Left lung (tissue), 10 donors: ENCODE data around the gene TEX9. TPM values are rescaled to one million over a fixed set of nuclear protein-coding genes. Genes with fewer than 3 reads are reported as not detected.
"Not testable (repeated sequence)": the region's sequence is repeated elsewhere in the genome, so short reads cannot be mapped to it uniquely, and the experiment has no call there.

ENCODE experiments used
- ATAC-seq: fragments of 200-7000 bp; cut with Tn5 transposase; one replicate; pipeline ENCODE4 v1.9.1; 2020; ENCODE audit warnings: moderate library complexity
- DNase-seq, 4 donors: peaks; one replicate each; pipeline ENCODE4 v3.0.0-alpha.2; 2013 to 2020
- H3K27ac ChIP-seq, 2 donors: fragments of 200-600 bp; sonication (generic) in 1 of 2; one replicate each; pipeline versions ENCODE4 v1.5.0 to v1.8.0; 2020 to 2021
- H3K27me3 ChIP-seq, 2 donors: fragments of 200-600 bp; sonication (generic) in 1 of 2; one replicate each; pipeline versions ENCODE4 v1.5.0 to v1.8.0; 2020 to 2021
- H3K36me3 ChIP-seq, 2 donors: fragments of 200-600 bp; sonication (generic) in 1 of 2; one replicate each; pipeline versions ENCODE4 v1.5.0 to v1.8.0; 2020 to 2021
- H3K4me1 ChIP-seq, 2 donors: fragments of 200-600 bp; one replicate each; pipeline ENCODE4 v1.8.0; 2021
- H3K4me3 ChIP-seq, 2 donors: fragments of 200-600 bp; sonication (generic) in 1 of 2; one replicate each; pipeline versions ENCODE4 v1.5.0 to v1.8.0; 2020 to 2021; ENCODE audit warnings: mild to moderate bottlenecking in 1 of 2
- H3K9me3 ChIP-seq, 2 donors: fragments of 200-600 bp; sonication (generic) in 1 of 2; one replicate each; pipeline versions ENCODE4 v1.5.0 to v1.8.0; 2020 to 2021
- intact Hi-C, 2 donors: fragments of 100-400 bp; cut with DNase I; formaldehyde crosslinking; loops; one replicate each; pipeline versions ENCODE4 v1.11.2 to v1.14.2; 2022
- polyA plus RNA-seq, 6 donors: library from polyadenylated mRNA; unstranded; fragments of 120-200 nt; gene quantifications; one replicate each; pipeline ENCODE4 v1.2.1, GENCODE V29; 2013; ENCODE audit not compliant: insufficient read length in 6 of 6
- total RNA-seq, 2 donors: library from RNA; stranded (reverse); fragmentation: NEBNext Ultra II Directional; extraction: Animal tissue kit (Norgen Biotek cat#: 25700); gene quantifications; one replicate each; pipeline ENCODE4 v1.2.1, GENCODE V29; 2021
- TF ChIP-seq, protein P1 (sequence below), 2 donors: fragments of 200-600 bp; sonication (generic) in 1 of 2; IDR thresholded peaks; one replicate each; pipeline versions ENCODE4 v1.5.0 to v1.8.0; 2021; ENCODE audit warnings: antibody characterized with exemption in 2 of 2
- donor health status: DM: no; HTN: yes; CAD: no.
- donor health status: DM: no; HTN: no; CAD: no.

TEX9 gene
- total and polyA plus RNA-seq, 8 donors = 6.3 to 19.4 (median 16.7) TPM

- no peak overlapping the region for H3K4me3 ChIP-seq
- intact Hi-C loops = no loop called here
- H3K9me3 ChIP-seq = no peaks in the 10 kb centered on the region
- H3K4me1 ChIP-seq = no peaks in the 10 kb centered on the region
- TF ChIP-seq, protein P1, sequence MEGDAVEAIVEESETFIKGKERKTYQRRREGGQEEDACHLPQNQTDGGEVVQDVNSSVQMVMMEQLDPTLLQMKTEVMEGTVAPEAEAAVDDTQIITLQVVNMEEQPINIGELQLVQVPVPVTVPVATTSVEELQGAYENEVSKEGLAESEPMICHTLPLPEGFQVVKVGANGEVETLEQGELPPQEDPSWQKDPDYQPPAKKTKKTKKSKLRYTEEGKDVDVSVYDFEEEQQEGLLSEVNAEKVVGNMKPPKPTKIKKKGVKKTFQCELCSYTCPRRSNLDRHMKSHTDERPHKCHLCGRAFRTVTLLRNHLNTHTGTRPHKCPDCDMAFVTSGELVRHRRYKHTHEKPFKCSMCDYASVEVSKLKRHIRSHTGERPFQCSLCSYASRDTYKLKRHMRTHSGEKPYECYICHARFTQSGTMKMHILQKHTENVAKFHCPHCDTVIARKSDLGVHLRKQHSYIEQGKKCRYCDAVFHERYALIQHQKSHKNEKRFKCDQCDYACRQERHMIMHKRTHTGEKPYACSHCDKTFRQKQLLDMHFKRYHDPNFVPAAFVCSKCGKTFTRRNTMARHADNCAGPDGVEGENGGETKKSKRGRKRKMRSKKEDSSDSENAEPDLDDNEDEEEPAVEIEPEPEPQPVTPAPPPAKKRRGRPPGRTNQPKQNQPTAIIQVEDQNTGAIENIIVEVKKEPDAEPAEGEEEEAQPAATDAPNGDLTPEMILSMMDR (IDR thresholded peaks at IDR 0.05) = no peak
- no peaks in the 10 kb centered on the region for H3K27me3 ChIP-seq
- ATAC-seq (no peak), DNase-seq (no peak)
- no peak overlapping the region for H3K27ac ChIP-seq
- H3K36me3 ChIP-seq = no peaks in the 10 kb centered on the region
Measured at GRCh38 chr15:56411122-56411749, 46.0 kb downstream of the TEX9 start.

GRCh38 chr15:56413114-56413733 lies 48.0 kb downstream of the TEX9 start:
- H3K9me3 ChIP-seq, DNase-seq, intact Hi-C loops, H3K4me1 ChIP-seq, H3K27ac ChIP-seq, H3K4me3 ChIP-seq, ATAC-seq, H3K36me3 ChIP-seq, H3K27me3 ChIP-seq: not testable (repeated sequence)

DNA sequence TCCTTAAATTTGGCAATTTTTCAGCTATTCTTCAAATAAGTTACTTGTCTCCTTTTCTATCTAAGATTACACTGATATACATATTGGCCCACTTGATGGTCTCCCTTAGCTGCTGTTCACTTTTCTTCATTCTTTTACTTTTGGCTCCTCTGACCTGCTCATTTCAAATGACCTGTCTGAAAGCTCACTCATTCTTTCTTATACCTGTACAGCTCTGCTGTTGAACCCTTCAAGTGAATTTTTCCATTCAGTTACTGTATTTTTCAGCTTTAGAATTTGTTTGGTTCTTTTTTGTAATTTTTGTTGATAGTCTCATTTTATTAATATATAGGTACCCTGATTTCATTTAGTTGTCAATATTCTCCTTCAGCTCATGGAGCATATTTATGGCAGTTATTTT lies 60.0 kb downstream of the TEX9 start:
- TF ChIP-seq, protein P1 (IDR thresholded peaks at IDR 0.05) = no peak
- Histone ChIP-seq H3K4me3 (no peak overlapping the region), H3K4me1 (no peaks in the 10 kb centered on the region), H3K27me3 (no peaks in the 10 kb centered on the region), H3K36me3 (no peaks in the 10 kb centered on the region), H3K9me3 (no peaks in the 10 kb centered on the region), H3K27ac (no peak overlapping the region)
- intact Hi-C loops = no loop called here
- ATAC-seq (no peak), DNase-seq (no peak)

DNA sequence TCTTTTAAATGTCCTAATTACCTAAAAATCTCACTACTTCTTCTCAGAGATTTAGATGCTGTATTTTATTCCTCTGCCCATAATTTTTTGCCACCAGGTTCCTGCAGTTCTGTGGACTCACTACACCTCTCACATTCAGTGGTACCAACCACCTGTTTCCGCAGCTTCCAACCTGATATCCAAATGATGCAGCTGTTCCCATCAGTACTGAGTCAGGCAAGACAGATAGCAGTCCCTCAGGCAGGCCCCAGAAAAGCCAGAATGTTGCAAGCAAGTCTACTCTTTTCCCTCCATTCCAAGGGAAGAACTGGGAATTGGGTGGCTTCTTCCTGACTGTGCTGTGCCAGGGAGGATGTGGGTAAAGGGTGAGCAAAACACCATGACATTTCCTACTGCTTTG lies 60.8 kb downstream of the TEX9 start:
- H3K27me3 ChIP-seq = no peaks in the 10 kb centered on the region
- no peak overlapping the region for H3K4me3 ChIP-seq
- H3K36me3 ChIP-seq = no peaks in the 10 kb centered on the region
- no peak overlapping the region for H3K27ac ChIP-seq
- DNase-seq (no peak), ATAC-seq (no peak)
- H3K9me3 ChIP-seq = no peaks in the 10 kb centered on the region
- TF ChIP-seq, protein P1 (IDR thresholded peaks at IDR 0.05) = no peak
- H3K4me1 ChIP-seq = no peaks in the 10 kb centered on the region
- intact Hi-C loops = no loop called here

GRCh38 chr15:56428821-56429458 lies 63.7 kb downstream of the TEX9 start:
- no peaks in the 10 kb centered on the region for H3K27me3 ChIP-seq
- H3K27ac ChIP-seq = no peak overlapping the region
- DNase-seq (peak in 1 of 4 donors; percentile 16), ATAC-seq (peak; percentile 54)
- TF ChIP-seq, protein P1 (IDR thresholded peaks at IDR 0.05) = peak in 1 of 2 donors; percentile 33
- no peaks in the 10 kb centered on the region for H3K36me3 ChIP-seq
- no peak overlapping the region for H3K4me3 ChIP-seq
- intact Hi-C loops = no loop called here
- no peaks in the 10 kb centered on the region for H3K9me3 ChIP-seq
- no peaks in the 10 kb centered on the region for H3K4me1 ChIP-seq
